Erythroblast (primary cell): ENCODE measurements around the gene CPA4.

Experiments
- GATA1 ChIP-seq: IDR thresholded peaks from 2 replicates; pipeline ENCODE4 v1.6.1; 2011; ENCODE audit warnings: low read depth, mild to moderate bottlenecking, control low read depth, low read length, moderate library complexity
- POLR2A ChIP-seq: IDR thresholded peaks from 2 replicates; pipeline ENCODE4 v1.6.1; 2011; ENCODE audit warnings: mild to moderate bottlenecking, low read length

DNA sequence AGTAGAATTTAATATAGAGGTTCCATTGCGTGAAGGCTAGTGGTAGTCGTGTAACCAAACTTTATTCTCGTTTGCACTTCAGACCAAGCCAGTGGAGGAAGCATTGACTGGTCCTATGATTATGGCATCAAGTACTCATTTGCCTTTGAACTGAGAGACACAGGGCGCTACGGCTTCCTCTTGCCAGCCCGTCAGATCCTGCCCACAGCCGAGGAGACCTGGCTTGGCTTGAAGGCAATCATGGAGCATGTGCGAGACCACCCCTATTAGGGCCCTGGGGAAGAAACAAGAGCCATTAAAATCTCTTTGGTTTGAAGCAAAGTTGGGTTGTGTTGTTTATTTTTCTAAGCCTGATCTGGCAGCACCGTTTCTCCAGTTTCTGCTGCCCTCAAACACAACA lies 3.5 kb upstream of the CPA4 start:
- TF ChIP-seq POLR2A (no peak), GATA1 (no peak)
